K562 (cell line): ENCODE data around the gene FCRLA. TPM values are rescaled to one million over a fixed set of nuclear protein-coding genes. Genes with fewer than 3 reads are reported as not detected.
A peak's percentile ranks its signal among the peaks of the same experiment; 100 is the strongest.

Experiments used
- ATAC-seq: fragments of 200-7000 bp; cut with Tn5 transposase; 3 replicates; pipeline ENCODE4 v1.9.1; 2020; ENCODE audit warnings: moderate library complexity
- BruUV-seq: library from RNA; stranded (reverse); fragments of 400-500 nt; replicated peaks from 2 replicates; lab custom pipeline; 2021; lab: Mats Ljungman, UMichigan
- CTCF ChIA-PET: fragments of 300-600 bp; formaldehyde crosslinking; extraction: SDS; loops from one replicate; lab custom pipeline; 2021; ENCODE audit warnings: low intra/inter-chr PET ratio; lab: Yijun Ruan, JAX
- POLR2A ChIA-PET: fragments of 300-600, 350-650 bp; sonication (Branson Sonifier 250); formaldehyde crosslinking; extraction: SDS; loops from one replicate; lab custom pipeline; 2021; ENCODE audit warnings: antibody characterized with exemption, inconsistent platforms; lab: Yijun Ruan, JAX
- DNase-seq, 4 experiments: peaks; one replicate each; pipeline versions ENCODE4 v3.0.0 to v3.0.0-alpha.2; 2011 to 2018; ENCODE audit warnings: low spot score in 3 of 4, mixed read lengths in 3 of 4; ENCODE audit errors: extremely low read depth in 1 of 4
- FAIRE-seq: peaks from 2 replicates; lab custom pipeline; 2011; peaks lifted over from hg19 to GRCh38; lab: Jason Lieb, UNC
- H2AFZ ChIP-seq: 2 replicates; pipeline ENCODE4 v1.6.0; 2011; ENCODE audit warnings: low read depth, low read length, control low read depth, inconsistent platforms
- H3K27ac ChIP-seq: fragments of 200-600 bp; 3 replicates; pipeline ENCODE4 v1.8.0; 2011; ENCODE audit warnings: low read depth, mild to moderate bottlenecking, control low read depth, inconsistent platforms, low read length, moderate library complexity, mixed read lengths; ENCODE audit errors: extremely low read depth
- H3K27me3 ChIP-seq, 2 experiments: fragments of 300-600 bp in 1 of 2; 2 replicates in 1 of 2; 3 replicates in 1 of 2; pipeline versions ENCODE4 v1.6.0 to v1.8.0; 2011; ENCODE audit warnings: inconsistent platforms in 2 of 2, low read length in 2 of 2, mild to moderate bottlenecking in 1 of 2, mixed read lengths in 1 of 2, moderate library complexity in 1 of 2; ENCODE audit not compliant: control insufficient read depth in 2 of 2, insufficient read depth in 2 of 2
- H3K36me3 ChIP-seq: fragments of 300-600 bp; 3 replicates; pipeline ENCODE4 v1.8.0; 2011; ENCODE audit warnings: mild to moderate bottlenecking, low read length, inconsistent platforms; ENCODE audit not compliant: control insufficient read depth, insufficient read depth
- H3K4me1 ChIP-seq, 2 experiments: fragments of 200-600 bp in 1 of 2; replicated peaks in 1 of 2; 2 replicates in 1 of 2; 3 replicates in 1 of 2; pipeline versions ENCODE4 v1.5.1 to v1.8.0; 2011; ENCODE audit warnings: inconsistent platforms in 2 of 2, low read length in 2 of 2, mild to moderate bottlenecking in 1 of 2, mixed read lengths in 1 of 2, moderate library complexity in 1 of 2; ENCODE audit not compliant: control insufficient read depth in 2 of 2, insufficient read depth in 2 of 2
- H3K4me2 ChIP-seq: 2 replicates; pipeline ENCODE4 v1.6.1; 2011; ENCODE audit warnings: low read length, control low read depth, inconsistent platforms, mixed read lengths; ENCODE audit not compliant: insufficient read depth
- H3K4me3 ChIP-seq: fragments of 200-600 bp; sonication (generic), shearing (Covaris generic); 2 replicates; pipeline ENCODE4 v1.5.1; 2016; ENCODE audit warnings: control low read depth, inconsistent platforms
- H3K79me2 ChIP-seq: fragments of 200-600 bp; 3 replicates; pipeline ENCODE4 v1.8.0; 2011; ENCODE audit warnings: low read length, inconsistent platforms; ENCODE audit not compliant: control insufficient read depth, insufficient read depth
- H3K9ac ChIP-seq, 2 experiments: 2 replicates each; pipeline versions ENCODE4 v1.6.0 to v1.6.1; 2011; ENCODE audit warnings: low read depth in 2 of 2, low read length in 2 of 2, control low read depth in 1 of 2, inconsistent platforms in 1 of 2, mild to moderate bottlenecking in 1 of 2, mixed read lengths in 1 of 2; ENCODE audit not compliant: insufficient read depth in 1 of 2
- H3K9me1 ChIP-seq: one replicate; pipeline ENCODE4 v1.6.0; 2011; ENCODE audit warnings: inconsistent platforms, mild to moderate bottlenecking, low read length, moderate library complexity; ENCODE audit not compliant: control insufficient read depth, insufficient read depth
- H3K9me3 ChIP-seq: replicated peaks from 2 replicates; pipeline ENCODE4 v1.5.1; 2011; ENCODE audit warnings: low read depth, low read length, inconsistent platforms; ENCODE audit not compliant: control insufficient read depth, insufficient read depth
- H4K20me1 ChIP-seq: replicated peaks from 2 replicates; pipeline ENCODE4 v1.6.1; 2011; ENCODE audit warnings: low read length, inconsistent platforms, mixed read lengths; ENCODE audit not compliant: control insufficient read depth, insufficient read depth
- ATF4 ChIP-seq: fragments of 450-650 bp; formaldehyde crosslinking; IDR thresholded peaks from 2 replicates; pipeline ENCODE4 v1.4.0; 2022; ENCODE audit warnings: mild to moderate bottlenecking, moderate library complexity
- CBX5 ChIP-seq: IDR thresholded peaks from 2 replicates; pipeline ENCODE4 v1.6.1; 2014; ENCODE audit warnings: low read depth, borderline replicate concordance
- CTCF ChIP-seq, 3 experiments: IDR thresholded peaks in 2 of 3; conservative IDR thresholded peaks in 1 of 3; 2 replicates each; pipeline ENCODE4 v1.5.1; 2011 to 2012; ENCODE audit warnings: low read length in 3 of 3, mild to moderate bottlenecking in 3 of 3, control low read depth in 2 of 3, improper control_type of control experiment in 1 of 3, inconsistent platforms in 1 of 3, low read depth in 1 of 3, mixed read lengths in 1 of 3, moderate library complexity in 1 of 3; ENCODE audit not compliant: insufficient read depth in 2 of 3
- HNRNPLL ChIP-seq: fragments of 200-400 bp; formaldehyde crosslinking; IDR thresholded peaks from 2 replicates; pipeline ENCODE4 v1.6.1; 2017; ENCODE audit warnings: low read length, low read depth, mild to moderate bottlenecking; ENCODE audit not compliant: poor library complexity, severe bottlenecking
- MBD1 ChIP-seq: fragments of 250-450 bp; sonication (Bioruptor Pico); IDR thresholded peaks from 2 replicates; pipeline ENCODE4 v1.8.0; 2022; ENCODE audit warnings: inconsistent platforms
- NR2C1 ChIP-seq, 2 experiments: fragments of 450-650 bp; IDR thresholded peaks; 2 replicates each; pipeline ENCODE4 v1.6.1; 2017; ENCODE audit warnings: mild to moderate bottlenecking in 2 of 2, antibody characterized with exemption in 1 of 2, inconsistent platforms in 1 of 2, missing compliant biosample characterization in 1 of 2, missing genetic modification characterization in 1 of 2
- POLR2A ChIP-seq: fragments of 450-650 bp; conservative IDR thresholded peaks from 2 replicates; pipeline ENCODE4 v1.6.1; 2016
- RHOXF2B ChIP-seq: fragments of 250-450 bp; sonication (Bioruptor Pico); conservative IDR thresholded peaks from 2 replicates; pipeline ENCODE4 v1.5.1; 2021
- THAP12 ChIP-seq: fragments of 250-450 bp; sonication (Bioruptor Pico); IDR thresholded peaks from 2 replicates; pipeline ENCODE4 v1.9.0; 2021; ENCODE audit warnings: mild to moderate bottlenecking, inconsistent platforms
- ZFP91 ChIP-seq: sonication (generic); formaldehyde crosslinking; IDR thresholded peaks from 2 replicates; pipeline ENCODE4 v1.8.0; 2022; ENCODE audit warnings: mild to moderate bottlenecking, missing genetic modification reagents
- ZNF239 ChIP-seq: fragments of 250-450 bp; sonication (Bioruptor Pico); IDR thresholded peaks from 2 replicates; pipeline ENCODE4 v1.4.0; 2020; ENCODE audit warnings: mild to moderate bottlenecking
- ZSCAN32 ChIP-seq: fragments of 450-650 bp; formaldehyde crosslinking; IDR thresholded peaks from 2 replicates; pipeline ENCODE4 v1.4.0; 2020; ENCODE audit warnings: mild to moderate bottlenecking, moderate library complexity
- WGBS: fragments of 100-300 bp; shearing (Covaris generic); methylation state at CpG from one replicate; pipeline ENCODE4 v1.1.6; 2016; ENCODE audit warnings: low coverage, mixed read lengths; ENCODE audit not compliant: insufficient coverage; ENCODE audit errors: missing lambda C conversion rate; 5-methylcytosine and 5-hydroxymethylcytosine counted together
- in situ Hi-C: fragments of 300-500 bp; cut with MboI; formaldehyde crosslinking; loops from 4 replicates; pipeline ENCODE4 v1.15.0; 2018; ENCODE audit warnings: inconsistent platforms, mixed read lengths
- intact Hi-C: fragments of 100-400 bp; cut with micrococcal nuclease; formaldehyde crosslinking; loops from 2 replicates; pipeline ENCODE4 v1.14.2; 2022
- polyA plus RNA-seq, 8 experiments: library from polyadenylated mRNA; depleted of rRNA in 4 of 8; stranded (reverse) in 5 of 8; unstranded in 3 of 8; fragments of >200 nt; fragmentation: Nextera tagmentation in 2 of 8; fragmentation: Illumina TruSeq in 1 of 8; extraction: Ambion mirVana in 2 of 8; extraction: Trizol in 1 of 8; gene quantifications; 2 replicates each; pipeline versions ENCODE4 v1.2.1 to v1.2.3, GENCODE V29; 2011 to 2014; ENCODE audit warnings: inconsistent platforms in 1 of 8, missing spikeins in 1 of 8
- total RNA-seq, 7 experiments: library from RNA; depleted of rRNA in 6 of 7; stranded (reverse); fragments of >200 nt in 6 of 7; fragmentation: Illumina TruSeq in 2 of 7; extraction: Trizol in 2 of 7; gene quantifications; 2 replicates each; pipeline versions ENCODE4 v1.2.1 to v1.2.3, GENCODE V29; 2011 to 2021; ENCODE audit warnings: low replicate concordance in 1 of 7

Gene FCRLA
- total and polyA plus RNA-seq, 9 of the 15 experiments (the other 6 are each of a cell fraction or from before 2014, with no cell fraction given), result 0.09 to 0.84 (median 0.44) TPM

GRCh38 chr1:161725908-161726472, 19.0 kb downstream of the FCRLA start:
- H3K9ac ChIP-seq, result peak overlapping the region; percentile 85 to 99
- H3K4me1 ChIP-seq, result peaks cover 42 to 55% of the 10 kb centered on the region in 2 experiments
- in situ Hi-C loops, result no loop called here
- H3K4me2 ChIP-seq, result peak overlapping the region; percentile 91
- H4K20me1 ChIP-seq, result no peaks in the 10 kb centered on the region
- ChIA-PET CTCF (no interaction called here), POLR2A (interaction anchor here (0.6 to 2.6 kb wide), 7 partner anchors 11 to 41 kb away, joined by 3 to 19 read pairs (median 5); partner anchors contain the start of genes DUSP12 and FCRLA)
- no peak for FAIRE-seq
- BruUV-seq, result TSS peak; percentile 77
- H3K4me3 ChIP-seq, result peak overlapping the region; percentile 74
- peak overlapping the region; percentile 76 for H2AFZ ChIP-seq
- ATAC-seq, result peak; percentile 48
- no peaks in the 10 kb centered on the region for H3K27me3 ChIP-seq
- peak overlapping the region; percentile 94 for H3K27ac ChIP-seq
- H3K79me2 ChIP-seq, result peaks cover 24% of the 10 kb centered on the region
- intact Hi-C loops, result no loop called here
- no peaks in the 10 kb centered on the region for H3K36me3 ChIP-seq
- H3K9me3 ChIP-seq, result no peaks in the 10 kb centered on the region
- peak in 3 of 4 experiments; percentile 35 to 37 (median 36) for DNase-seq
- no peaks in the 10 kb centered on the region for H3K9me1 ChIP-seq
- 36% methylated on average over 31 of the region's 34 CpGs for WGBS
- TF ChIP-seq THAP12 (CRISPR knock-in tag), result no peak
- TF ChIP-seq MBD1 (CRISPR knock-in tag), result peak; percentile 93
- TF ChIP-seq ATF4 (CRISPR knock-in tag), result peak; percentile 16; the same call in 1 of the 2 replicates
- 0 out of 2 replicates have a peak, but pooled peaks have one; percentile 34 for TF ChIP-seq CBX5
- 0 out of 2 replicates have a peak, but pooled peaks have one; percentile 38 for TF ChIP-seq ZSCAN32
- 0 out of 2 replicates have a peak, but pooled peaks have one; percentile 27 for TF ChIP-seq RHOXF2B (CRISPR knock-in tag)
- 0 out of 2 replicates have a peak, but pooled peaks have one; percentile 68 for TF ChIP-seq ZFP91 (CRISPR knock-in tag)
- peak; percentile 23 to 41 (median 29); a peak in 3 of 6 replicates for TF ChIP-seq CTCF (IDR thresholded peaks at IDR 0.05 in 2 of 3, conservative IDR thresholded peaks at IDR 0.05 in 1 of 3; ENCODE audit: insufficient read depth in 2 of 3, low read depth in 1 of 3, low read length in 3 of 3)
- peak; percentile 22 for TF ChIP-seq HNRNPLL
- TF ChIP-seq POLR2A, result peak; percentile 70; the same call in 1 of the 2 replicates
- no peak for TF ChIP-seq NR2C1 (IDR thresholded peaks at IDR 0.05)
- 0 out of 2 replicates have a peak, but pooled peaks have one; percentile 12 for TF ChIP-seq NR2C1 (tag; IDR thresholded peaks at IDR 0.05)
- peak; percentile 18; the same call in 1 of the 2 replicates for TF ChIP-seq ZNF239 (CRISPR knock-in tag)
